ENCODE measurements around the gene PTPRM.

Gene PTPRM

GRCh38 chr18:8005870-8006569 is 438.9 kb downstream of the PTPRM start:
- no peak for DNase-seq (ENCODE audit: low spot score)

DNA sequence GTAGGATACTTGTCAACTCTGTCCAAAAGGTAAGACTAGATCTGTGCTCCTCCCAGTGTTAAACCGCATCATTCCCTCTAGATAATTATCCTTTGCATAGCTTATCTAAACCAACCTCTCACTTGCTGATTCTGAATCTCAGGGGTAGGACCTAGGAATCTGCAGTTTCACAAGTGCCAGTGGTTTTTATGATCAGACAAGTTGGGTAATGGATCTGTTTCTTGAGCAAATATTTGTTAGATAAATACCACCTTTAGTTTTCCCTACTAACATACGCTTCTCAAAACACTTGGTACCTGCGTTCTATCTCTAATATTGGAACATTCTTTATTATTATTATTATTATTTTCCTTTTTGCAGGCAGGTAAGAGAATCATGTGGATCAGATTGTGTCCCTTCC is 439.9 kb downstream of the PTPRM start:
- DNase-seq (ENCODE audit: low spot score), result no peak

DNA sequence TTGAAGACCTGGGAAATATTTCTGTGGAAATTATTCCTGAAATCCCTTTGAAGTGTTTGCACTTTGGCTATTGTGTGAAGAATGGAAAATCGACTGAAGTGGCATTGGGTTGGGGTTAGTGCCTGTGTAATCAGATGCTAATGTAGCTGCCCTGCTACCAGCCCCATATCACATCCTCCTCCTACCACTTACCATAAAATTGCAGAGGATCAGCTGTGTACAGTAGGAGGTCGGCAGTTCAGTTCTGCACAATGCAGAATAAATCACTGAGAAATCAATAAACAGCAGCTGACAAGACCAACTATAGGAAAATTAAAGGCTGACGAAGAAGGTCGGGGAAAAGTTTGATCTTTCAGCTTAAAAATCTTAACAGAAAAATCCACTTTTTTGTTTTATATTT is 440.9 kb downstream of the PTPRM start:
- DNase-seq (ENCODE audit: low spot score), result no peak

DNA sequence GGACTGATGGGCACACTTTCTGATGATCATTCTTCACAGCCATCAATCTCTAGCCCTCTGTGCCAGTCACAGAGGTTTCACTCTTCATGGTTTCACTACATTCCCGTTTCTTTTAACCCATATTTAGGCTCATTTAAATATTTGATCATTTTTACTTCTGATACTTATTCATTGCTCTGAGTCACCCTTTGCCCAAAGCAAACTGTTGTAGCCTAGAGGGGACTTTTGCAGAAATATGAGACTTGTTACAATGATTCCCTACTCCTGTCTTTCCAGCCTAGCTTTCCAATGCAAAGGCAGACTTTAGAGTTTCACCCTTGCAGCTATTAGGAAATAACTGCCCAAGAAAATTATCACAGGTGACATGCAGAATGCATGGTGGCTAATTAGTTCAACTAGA is 444.2 kb downstream of the PTPRM start:
- DNase-seq (ENCODE audit: low spot score), result no peak

DNA sequence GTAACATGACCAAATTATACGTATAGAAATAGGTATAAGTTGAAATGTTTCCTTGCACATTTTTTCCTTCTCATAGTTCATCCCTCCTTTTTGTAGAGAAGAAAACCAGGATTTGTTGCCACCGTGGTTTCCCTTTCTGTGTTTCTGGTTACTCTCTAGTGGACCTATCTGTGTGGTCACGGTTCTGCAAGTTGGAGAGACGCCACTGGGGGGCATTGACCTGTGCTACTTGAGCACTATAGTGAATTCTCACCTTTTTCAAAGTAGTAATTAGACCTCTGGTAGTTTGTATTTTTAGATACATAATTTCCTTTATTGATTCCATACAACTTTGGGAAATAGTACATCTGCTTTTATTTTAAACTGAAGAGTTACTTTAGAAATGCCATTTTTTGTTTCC is 444.8 kb downstream of the PTPRM start:
- DNase-seq (ENCODE audit: low spot score), result no peak

DNA sequence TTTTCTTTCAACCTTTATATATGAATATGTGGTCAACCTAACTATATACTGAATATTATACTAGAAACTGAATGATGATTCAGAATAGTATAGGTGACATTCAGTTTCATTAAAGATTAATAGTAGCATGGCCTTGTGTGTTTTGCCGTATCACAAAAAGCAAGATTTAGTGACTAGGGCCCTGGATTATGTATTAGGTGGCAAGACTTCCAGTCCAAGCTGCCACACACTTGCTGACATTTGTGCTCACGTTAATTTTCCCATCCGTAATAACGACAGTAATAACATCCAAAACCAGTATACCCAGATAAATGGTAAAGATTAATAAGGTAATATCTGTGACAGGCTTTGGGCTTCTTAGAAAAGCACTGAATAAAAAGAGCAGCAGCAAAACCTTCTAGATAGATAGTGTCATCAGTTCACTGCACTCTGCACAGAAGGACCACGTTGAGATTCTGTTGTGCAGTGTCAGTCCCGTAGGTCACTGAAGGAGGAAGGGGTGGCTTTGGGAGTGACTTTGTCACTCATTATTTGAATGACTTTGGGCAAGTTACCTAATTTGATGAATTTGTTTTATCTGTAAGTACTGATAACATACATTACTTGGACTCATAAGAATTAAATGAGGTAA is 451.7 kb downstream of the PTPRM start:
- no peak for DNase-seq (ENCODE audit: low spot score)

DNA sequence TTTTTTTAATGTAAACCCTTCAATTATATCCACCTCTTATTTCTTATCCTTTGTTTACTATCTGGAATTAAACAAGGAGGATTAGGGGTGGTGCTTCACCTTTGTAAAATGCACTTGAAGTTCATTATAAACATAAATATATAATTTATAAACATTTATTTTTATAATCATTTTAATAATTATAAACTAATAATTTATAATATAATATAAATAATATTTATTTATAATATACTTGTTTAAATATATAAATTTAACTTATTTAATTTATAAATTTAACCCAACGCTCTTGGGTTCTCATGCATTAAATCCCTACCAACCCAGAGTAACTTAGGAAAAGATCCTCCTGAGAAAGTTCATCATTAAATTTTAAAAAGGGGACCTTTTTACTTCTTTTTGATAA is 452.5 kb downstream of the PTPRM start:
- no peak for DNase-seq (ENCODE audit: low spot score)

DNA sequence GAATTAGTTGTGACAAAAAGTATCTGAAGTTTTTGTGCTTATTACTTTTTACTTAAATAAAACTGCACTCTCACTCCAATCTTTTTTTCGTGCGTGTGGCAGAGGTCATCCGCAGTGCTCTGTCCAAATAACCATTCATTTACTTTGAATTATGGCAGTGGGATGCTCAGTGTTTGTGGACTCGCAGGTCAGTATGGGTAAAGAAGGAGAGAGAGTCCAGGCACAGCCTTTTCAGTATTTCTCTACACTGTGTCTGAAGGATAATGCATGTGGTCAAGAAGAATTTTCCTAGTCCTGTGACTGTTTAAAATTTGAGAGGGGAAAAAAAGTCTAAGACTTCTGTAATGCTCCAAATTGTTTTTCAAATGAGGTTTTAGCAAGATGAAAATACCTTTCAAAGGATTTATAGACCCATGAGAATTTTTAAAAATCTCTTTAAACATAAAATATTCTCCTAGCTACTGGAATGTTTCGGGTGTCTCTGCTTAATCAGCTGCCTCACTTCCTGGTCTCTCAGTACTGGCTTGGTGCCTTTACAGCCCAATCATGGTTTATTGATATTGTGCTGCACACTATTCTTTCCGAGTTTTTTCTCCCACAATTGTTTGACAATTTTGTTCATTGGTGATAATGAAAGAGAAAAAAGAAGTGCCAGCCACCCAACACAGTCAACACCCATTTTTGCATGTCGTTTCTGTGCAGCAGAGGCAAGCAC is 453.2 kb downstream of the PTPRM start:
- DNase-seq (ENCODE audit: low spot score), result no peak

GRCh38 chr18:8029061-8029460 is 461.9 kb downstream of the PTPRM start:
- DNase-seq (ENCODE audit: low spot score), result no peak

DNA sequence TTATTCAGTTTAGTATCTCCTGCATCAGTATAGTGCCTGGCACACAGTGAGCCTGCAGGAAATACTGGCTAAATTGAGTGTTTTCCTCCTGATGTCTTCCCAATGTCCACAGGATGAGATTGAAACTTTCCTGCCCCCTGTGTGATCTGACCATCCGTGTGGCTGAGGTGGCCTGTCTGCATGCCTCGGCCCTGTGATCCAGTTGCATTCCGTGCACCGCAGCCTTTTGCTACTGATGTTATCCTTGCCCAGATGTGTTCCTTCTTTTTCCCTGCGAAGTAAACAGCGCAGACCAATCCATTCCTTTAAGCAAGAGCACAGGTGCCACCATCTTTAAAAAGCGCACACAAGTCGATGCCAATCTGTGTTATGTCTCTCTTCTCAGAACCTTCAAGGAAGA is 462.6 kb downstream of the PTPRM start:
- no peak for DNase-seq (ENCODE audit: low spot score)

- DNase-seq (ENCODE audit: low spot score), result no peak
Measured at GRCh38 chr18:8030201-8030600, 463.1 kb downstream of the PTPRM start.

GRCh38 chr18:8031496-8031895 is 464.4 kb downstream of the PTPRM start:
- DNase-seq (ENCODE audit: low spot score), result no peak

DNA sequence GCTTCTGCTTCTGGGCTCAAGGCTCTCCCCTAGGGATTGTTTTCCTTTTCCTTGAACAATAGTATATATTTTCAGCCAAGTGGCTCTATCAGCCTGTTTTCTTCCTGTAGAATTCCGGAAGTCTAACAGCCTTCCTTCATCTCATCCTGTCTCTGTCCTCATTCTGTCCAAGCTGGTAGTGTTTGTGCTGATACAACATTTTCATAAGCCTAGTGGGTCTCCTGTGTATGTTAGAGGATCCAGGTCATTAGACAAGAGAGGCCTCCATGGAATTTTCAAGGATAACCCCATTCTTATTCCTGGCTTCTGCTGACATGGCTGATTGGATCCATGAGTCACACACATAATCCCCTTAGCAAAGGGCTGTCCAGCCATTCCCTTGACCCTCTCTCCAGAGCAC is 467.6 kb downstream of the PTPRM start:
- DNase-seq (ENCODE audit: low spot score), result no peak

DNA sequence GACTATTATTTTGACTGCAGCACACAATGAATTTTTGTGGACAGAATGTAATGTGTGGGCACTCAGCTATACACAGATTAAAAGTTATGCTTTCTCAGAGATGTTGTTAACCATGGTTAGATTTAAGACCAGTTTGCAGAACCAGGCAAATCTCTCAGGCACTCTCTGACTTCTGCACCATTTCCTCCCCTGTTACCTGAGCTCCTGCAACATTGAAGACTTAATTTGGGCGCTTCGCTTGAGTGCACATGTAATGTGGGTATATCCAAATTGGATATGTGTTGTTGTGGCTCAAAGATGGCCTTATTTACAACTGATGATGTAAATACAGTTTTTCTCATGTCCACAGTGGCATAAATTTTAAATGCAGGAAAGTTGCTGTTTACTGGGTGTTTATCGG is 469.4 kb downstream of the PTPRM start:
- no peak for DNase-seq (ENCODE audit: low spot score)

DNA sequence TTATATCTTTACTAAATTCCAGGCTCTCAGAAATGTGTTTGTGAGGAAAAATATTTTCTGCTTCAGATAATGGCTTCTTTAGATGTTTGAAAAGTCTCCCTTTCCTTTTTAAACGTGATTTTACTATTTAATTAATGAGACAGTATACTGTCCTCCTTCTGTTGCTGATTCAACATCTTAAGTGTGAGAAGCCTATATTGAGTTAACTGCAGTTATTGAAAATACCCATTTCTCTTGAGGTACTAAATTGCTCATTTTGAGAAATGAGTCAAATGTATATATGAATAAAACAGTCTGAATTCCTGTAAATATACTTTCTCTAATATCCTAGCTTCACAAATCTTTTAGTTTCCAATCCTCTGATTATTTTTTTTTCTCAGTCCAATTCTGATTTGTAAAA is 470.2 kb downstream of the PTPRM start:
- DNase-seq (ENCODE audit: low spot score), result no peak

DNA sequence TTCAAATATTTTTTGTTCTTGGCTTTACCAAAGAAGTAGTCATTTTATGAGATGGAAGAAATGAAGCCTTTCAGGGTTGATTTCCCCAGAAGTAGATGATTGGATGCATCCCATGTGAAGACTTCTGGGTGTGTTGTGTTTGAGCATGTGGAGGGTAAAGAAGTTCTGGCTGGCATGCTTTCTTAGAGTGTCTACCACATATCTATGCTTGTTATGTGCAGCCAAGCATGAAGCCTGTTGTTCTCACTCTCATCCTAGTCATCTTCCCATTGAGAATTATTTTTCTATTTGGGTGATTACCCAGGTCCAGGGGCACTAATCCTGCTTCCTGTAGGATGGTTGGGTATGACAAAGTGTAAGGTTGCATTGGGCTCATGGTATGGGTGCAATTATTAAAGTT is 472.9 kb downstream of the PTPRM start:
- no peak for DNase-seq (ENCODE audit: low spot score)

DNA sequence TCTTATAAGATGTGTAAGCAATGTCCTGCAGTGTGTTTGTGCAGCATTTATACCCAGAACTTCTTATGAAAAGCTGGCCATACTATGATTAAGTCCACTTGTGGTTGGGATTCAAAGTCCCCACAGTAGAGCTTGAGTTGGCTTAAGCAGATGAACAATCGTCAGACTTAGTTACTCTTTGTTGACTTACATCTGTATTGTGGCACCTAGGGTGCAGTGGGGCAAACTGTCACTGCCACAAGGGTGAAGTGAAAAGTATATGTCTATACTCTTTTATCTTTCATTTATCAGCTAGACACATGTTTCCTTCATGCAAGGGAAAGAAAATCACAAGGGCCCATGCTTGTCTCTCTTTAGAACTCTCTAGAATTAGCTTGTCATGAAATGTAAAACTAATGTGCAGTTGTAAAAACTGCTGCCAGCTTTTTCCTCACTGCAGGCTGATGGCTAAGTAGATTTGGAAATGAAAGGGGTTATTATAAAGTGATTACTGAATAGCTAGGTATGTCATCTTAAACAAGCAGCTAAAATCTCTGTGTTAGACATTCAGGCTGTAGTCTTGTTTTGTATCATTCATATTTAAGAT is 474.5 kb downstream of the PTPRM start:
- DNase-seq (ENCODE audit: low spot score), result no peak

DNA sequence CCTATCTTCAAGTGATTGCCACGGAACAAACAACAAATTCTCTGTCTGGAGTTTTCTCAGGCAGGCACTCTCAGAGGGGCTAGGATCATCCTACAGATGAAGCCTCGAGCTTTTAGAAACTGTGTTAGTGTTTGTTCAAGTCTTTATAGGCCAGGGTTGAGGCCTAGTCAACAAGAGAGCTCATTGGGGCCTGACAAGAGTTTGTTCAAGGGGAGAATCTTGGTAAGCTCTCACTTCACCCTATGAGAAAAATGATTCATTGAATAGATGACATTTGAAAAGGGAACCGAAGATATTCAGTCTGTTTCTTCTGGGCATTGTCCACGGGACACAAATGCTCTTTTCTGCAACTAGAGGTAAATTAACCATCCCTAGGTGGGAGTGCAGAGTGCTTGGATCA is 476.9 kb downstream of the PTPRM start:
- no peak for DNase-seq (ENCODE audit: low spot score)

DNA sequence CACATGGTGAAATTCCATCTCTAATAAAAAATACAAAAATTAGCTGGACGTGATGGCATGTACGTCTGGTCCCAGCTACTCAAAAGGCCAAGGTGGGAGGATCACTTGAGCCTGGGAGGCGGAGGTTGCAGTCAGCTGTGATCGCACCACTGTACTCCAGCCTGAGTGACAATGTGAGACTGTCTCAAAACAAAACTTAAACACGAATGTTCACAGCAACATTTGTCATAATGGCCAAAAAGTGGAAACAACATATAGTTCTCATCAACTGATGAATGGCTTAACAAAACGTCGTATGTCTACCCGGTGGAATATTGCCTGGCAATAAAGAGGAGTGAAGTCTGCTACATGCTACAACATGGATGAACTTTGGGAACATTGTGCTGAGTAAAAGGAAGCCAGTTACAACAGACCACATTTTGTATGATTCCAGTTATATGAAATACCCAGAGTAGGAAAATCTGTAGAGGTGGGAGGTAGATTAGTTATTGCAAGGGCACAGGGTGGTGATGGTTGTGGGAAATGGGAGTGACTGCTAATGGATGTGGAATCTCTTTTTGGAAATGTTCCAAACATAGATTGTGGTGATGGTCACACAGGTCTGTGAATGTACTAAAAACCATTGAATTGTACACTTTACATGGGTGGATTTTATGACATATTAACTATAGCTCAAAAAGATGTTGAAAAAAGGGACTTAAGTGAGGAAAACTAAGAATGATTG is 478.2 kb downstream of the PTPRM start:
- DNase-seq (ENCODE audit: low spot score), result no peak

DNA sequence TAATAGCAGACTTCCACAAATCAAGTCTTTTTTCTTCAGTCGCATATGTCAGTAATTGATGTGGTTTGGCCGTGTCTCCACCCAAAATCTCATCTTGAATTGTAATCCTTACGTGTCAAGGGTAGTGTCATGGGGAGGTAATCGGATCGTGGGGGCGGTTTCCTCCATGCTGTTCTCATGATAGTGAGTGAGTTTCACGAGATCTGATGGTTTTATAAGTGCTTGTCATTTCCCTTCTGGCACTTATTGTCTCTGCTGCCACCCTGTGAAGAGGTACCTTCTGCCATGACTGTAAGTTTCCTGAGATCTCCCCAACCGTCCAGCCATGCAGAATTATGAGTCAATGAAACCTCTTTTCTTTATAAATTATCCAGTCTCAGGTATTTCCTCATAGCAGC is 478.8 kb downstream of the PTPRM start:
- DNase-seq (ENCODE audit: low spot score), result peak; percentile 18

DNA sequence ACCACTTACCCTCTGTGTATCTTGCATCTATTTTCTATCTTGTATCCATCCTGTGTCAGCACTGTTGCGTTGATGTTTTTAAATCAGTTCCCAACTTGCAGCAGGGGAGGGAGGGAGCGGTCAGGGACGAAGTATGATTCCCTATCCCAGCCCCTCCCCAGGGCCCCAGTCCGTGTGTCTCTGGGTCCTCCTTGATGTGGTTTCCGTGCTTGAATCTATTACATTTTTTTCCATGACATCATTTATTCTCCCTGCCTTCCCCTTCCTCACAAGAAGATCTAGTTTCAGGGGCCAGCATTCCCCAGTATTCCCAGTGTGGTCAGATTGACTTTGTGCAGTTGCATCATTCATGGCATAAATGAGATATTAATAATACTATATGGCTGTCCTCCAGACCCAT is 479.3 kb downstream of the PTPRM start:
- DNase-seq (ENCODE audit: low spot score), result no peak

- DNase-seq (ENCODE audit: low spot score), result no peak
Measured at GRCh38 chr18:8049147-8049546, 482.0 kb downstream of the PTPRM start.
